ENCODE measurements around the gene FGF11. TPM values are rescaled to one million over a fixed set of nuclear protein-coding genes. Genes with fewer than 3 reads are reported as not detected.

Gene FGF11
- polyA plus RNA-seq, 1 of the 3 experiments (the other 2 are of a cell fraction), result 1.9 TPM

GRCh38 chr17:7440834-7441195 is 1.5 kb downstream of the FGF11 start (continued):
- TF ChIP-seq USF2 (IDR thresholded peaks at IDR 0.05; ENCODE audit: borderline replicate concordance, low read depth, low read length) (no peak), TAF1 (IDR thresholded peaks at IDR 0.05; ENCODE audit: borderline replicate concordance, low read depth, low read length) (no peak), RAD21 (IDR thresholded peaks at IDR 0.05; ENCODE audit: low read length) (no peak), ZBTB33 (IDR thresholded peaks at IDR 0.05; ENCODE audit: borderline replicate concordance, low read depth) (no peak), GABPA (IDR thresholded peaks at IDR 0.05; ENCODE audit: low read depth) (no peak), JUND (IDR thresholded peaks at IDR 0.05) (no peak), EZH2phosphoT487 (IDR thresholded peaks at IDR 0.05; ENCODE audit: borderline replicate concordance, low read depth) (no peak), YY1 (IDR thresholded peaks at IDR 0.05; ENCODE audit: low read depth) (no peak), CTCF (IDR thresholded peaks at IDR 0.05) (peak; percentile 12; the same call in 1 of the 2 replicates), RCOR1 (IDR thresholded peaks at IDR 0.05; ENCODE audit: low read length) (no peak), NFIC (IDR thresholded peaks at IDR 0.05; ENCODE audit: borderline replicate concordance) (peak; percentile 60), FOXJ3 (CRISPR knock-in tag; IDR thresholded peaks at IDR 0.05) (no peak), TCF12 (IDR thresholded peaks at IDR 0.05) (peak; percentile 3; the same call in 1 of the 2 replicates), CHD2 (IDR thresholded peaks at IDR 0.05; ENCODE audit: low read length, partially characterized antibody) (no peak), USF1 (IDR thresholded peaks at IDR 0.05; ENCODE audit: borderline replicate concordance, low read depth) (no peak), GATA2 (CRISPR knock-in tag; IDR thresholded peaks at IDR 0.05) (no peak), ELF1 (IDR thresholded peaks at IDR 0.05) (no peak), FOSL2 (IDR thresholded peaks at IDR 0.05; ENCODE audit: borderline replicate concordance, low read depth) (0 out of 2 replicates have a peak, but pooled peaks have one; percentile 16), NRF1 (IDR thresholded peaks at IDR 0.05; ENCODE audit: low read depth, low read length) (no peak), EP300 (IDR thresholded peaks at IDR 0.05; ENCODE audit: borderline replicate concordance in 1 of 2, low read depth in 1 of 2, low read length in 1 of 2) (no peak)

Measured in SK-N-SH (cell line).